CD4-positive, CD25-positive, alpha-beta regulatory T cell (primary cell): Measurements from ENCODE around the gene COPZ1. TPM values are rescaled to one million over a fixed set of nuclear protein-coding genes. Genes with fewer than 3 reads are reported as not detected.
A peak's percentile ranks its signal among the peaks of the same experiment; 100 is the strongest.

Experiments used
- ATAC-seq, 2 donors: fragments of 150-1000 bp; cut with Tn5 transposase; one replicate each; pipeline ENCODE4 v1.10.0; 2021; ENCODE audit warnings: low read depth in 2 of 2, moderate number of reproducible peaks in 2 of 2, moderate library complexity in 1 of 2
- DNase-seq, 3 donors: peaks; one replicate each; pipeline versions ENCODE4 v3.0.0 to v3.0.0-alpha.2; 2012 to 2022; ENCODE audit warnings: mixed read lengths in 1 of 3
- H3K27ac ChIP-seq: one replicate; pipeline ENCODE4 v1.7.0; 2013; ENCODE audit warnings: mild to moderate bottlenecking, low read length; ENCODE audit not compliant: insufficient read depth, poor library complexity, severe bottlenecking
- H3K27me3 ChIP-seq: one replicate; pipeline ENCODE4 v1.7.0; 2013; ENCODE audit warnings: low read length; ENCODE audit not compliant: control insufficient read depth, insufficient read depth
- H3K36me3 ChIP-seq: one replicate; pipeline ENCODE4 v1.7.0; 2013; ENCODE audit warnings: mild to moderate bottlenecking, low read length, moderate library complexity; ENCODE audit not compliant: control insufficient read depth, insufficient read depth
- H3K4me1 ChIP-seq: 2 replicates; pipeline ENCODE4 v1.7.0; 2013; ENCODE audit warnings: mild to moderate bottlenecking, low read length; ENCODE audit not compliant: insufficient read depth, control insufficient read depth, poor library complexity, severe bottlenecking
- H3K4me3 ChIP-seq: one replicate; pipeline ENCODE4 v1.7.0; 2013; ENCODE audit warnings: low read depth, mild to moderate bottlenecking, low read length, moderate library complexity
- H3K9me3 ChIP-seq, 2 experiments: 1 replicate in 1 of 2; 2 replicates in 1 of 2; pipeline ENCODE4 v1.7.0; 2013; ENCODE audit warnings: low read length in 2 of 2, mild to moderate bottlenecking in 1 of 2, moderate library complexity in 1 of 2; ENCODE audit not compliant: control insufficient read depth in 2 of 2
- H3K27ac Mint-ChIP-seq, 3 donors: one replicate each; pipeline ENCODE4 v1.8.0; 2020 to 2022; ENCODE audit warnings: mild to moderate bottlenecking in 3 of 3, mixed read lengths in 3 of 3, moderate library complexity in 2 of 3
- H3K27me3 Mint-ChIP-seq: one replicate; pipeline ENCODE4 v1.8.0; 2022; ENCODE audit warnings: mild to moderate bottlenecking, mixed read lengths
- H3K36me3 Mint-ChIP-seq: one replicate; pipeline ENCODE4 v1.8.0; 2020; ENCODE audit warnings: mixed read lengths
- H3K4me1 Mint-ChIP-seq, 4 donors: one replicate each; pipeline ENCODE4 v1.8.0; 2020 to 2022; ENCODE audit warnings: mixed read lengths in 4 of 4, mild to moderate bottlenecking in 1 of 4
- H3K4me3 Mint-ChIP-seq, 4 donors: one replicate each; pipeline ENCODE4 v1.8.0; 2020 to 2022; ENCODE audit warnings: mild to moderate bottlenecking in 4 of 4, mixed read lengths in 4 of 4, moderate library complexity in 3 of 4
- H3K9me3 Mint-ChIP-seq, 7 donors: one replicate each; pipeline ENCODE4 v1.8.0; 2020 to 2022; ENCODE audit warnings: mixed read lengths in 7 of 7, mild to moderate bottlenecking in 3 of 7, moderate library complexity in 2 of 7
- polyA plus RNA-seq, 4 donors: library from polyadenylated mRNA; unstranded; fragments of 300-500 nt; fragmentation: Illumina TruSeq; gene quantifications; one replicate each; pipeline ENCODE4 v1.2.3, GENCODE V29; 2021
- total RNA-seq: library from RNA; stranded (reverse); gene quantifications from one replicate; pipeline ENCODE4 v1.2.3, GENCODE V29; 2022

Gene COPZ1
- total and polyA plus RNA-seq, 5 donors from 2014 or later, result 65.3 to 213 (median 154) TPM

- DNase-seq (no peak), ATAC-seq (no peak)
- Histone ChIP-seq H3K27ac (no peak overlapping the region), H3K36me3 (peaks cover 54% of the 10 kb centered on the region), H3K4me3 (no peak overlapping the region), H3K27me3 (no peaks in the 10 kb centered on the region), H3K4me1 (peaks cover 38% of the 10 kb centered on the region), H3K9me3 (no peaks in the 10 kb centered on the region)
- H3K27ac Mint-ChIP-seq, result peak overlapping the region in 1 of 3 donors; percentile 79
- H3K9me3 Mint-ChIP-seq, result peaks cover 0 to 2% (median 0%) of the 10 kb centered on the region in 7 donors
- peaks cover 50% of the 10 kb centered on the region for H3K36me3 Mint-ChIP-seq
- peak overlapping the region in 1 of 4 donors; percentile 47 for H3K4me3 Mint-ChIP-seq
- H3K4me1 Mint-ChIP-seq, result peaks cover 10 to 38% (median 24%) of the 10 kb centered on the region in 4 donors
- no peaks in the 10 kb centered on the region for H3K27me3 Mint-ChIP-seq
Observed at GRCh38 chr12:54287261-54288157, 37.4 kb upstream of the COPZ1 start.

- Histone ChIP-seq H3K27ac (no peak overlapping the region), H3K36me3 (peaks cover 13% of the 10 kb centered on the region)
- no peak overlapping the region for H3K27ac Mint-ChIP-seq
Observed at GRCh38 chr12:54292083-54292930, 32.6 kb upstream of the COPZ1 start.

GRCh38 chr12:54292931-54293241 is 32.0 kb upstream of the COPZ1 start:
- H3K9me3 Mint-ChIP-seq, result no peaks in the 10 kb centered on the region
- no peak overlapping the region for H3K4me3 ChIP-seq
- peaks cover 0 to 5% (median 3%) of the 10 kb centered on the region in 4 donors for H3K4me1 Mint-ChIP-seq
- no peak overlapping the region for H3K27ac Mint-ChIP-seq
- H3K36me3 Mint-ChIP-seq, result peaks cover 3% of the 10 kb centered on the region
- H3K27ac ChIP-seq, result no peak overlapping the region
- DNase-seq, result no peak
- H3K4me1 ChIP-seq, result peaks cover 3% of the 10 kb centered on the region
- no peak for ATAC-seq
- H3K27me3 ChIP-seq, result peaks cover 4% of the 10 kb centered on the region
- peaks cover 16% of the 10 kb centered on the region for H3K27me3 Mint-ChIP-seq
- H3K9me3 ChIP-seq, result no peaks in the 10 kb centered on the region
- H3K4me3 Mint-ChIP-seq, result no peak overlapping the region
- peaks cover 7% of the 10 kb centered on the region for H3K36me3 ChIP-seq

More at GRCh38 chr12:54292083-54292930, 32.6 kb upstream of the COPZ1 start:
- Mint-ChIP-seq H3K36me3 (peaks cover 4% of the 10 kb centered on the region), H3K4me3 (no peak overlapping the region), H3K27me3 (peaks cover 13% of the 10 kb centered on the region), H3K9me3 (no peaks in the 10 kb centered on the region), H3K4me1 (peaks cover 0 to 3% (median under 1%) of the 10 kb centered on the region in 4 donors)
- no peak for DNase-seq
- H3K4me1 ChIP-seq, result no peaks in the 10 kb centered on the region
- ATAC-seq, result no peak
- no peak overlapping the region for H3K4me3 ChIP-seq
- no peaks in the 10 kb centered on the region for H3K9me3 ChIP-seq
- H3K27me3 ChIP-seq, result no peaks in the 10 kb centered on the region

GRCh38 chr12:54294152-54294952 is 30.6 kb upstream of the COPZ1 start:
- peaks cover 30% of the 10 kb centered on the region for H3K27me3 Mint-ChIP-seq
- peak; percentile 32 to 64 for ATAC-seq
- H3K27ac Mint-ChIP-seq, result no peak overlapping the region

GRCh38 chr12:54294953-54295566 is 29.9 kb upstream of the COPZ1 start:
- Mint-ChIP-seq H3K36me3 (no peaks in the 10 kb centered on the region), H3K9me3 (no peaks in the 10 kb centered on the region), H3K4me3 (no peak overlapping the region), H3K27me3 (peaks cover 37% of the 10 kb centered on the region), H3K4me1 (peaks cover 0 to 8% (median 4%) of the 10 kb centered on the region in 4 donors), H3K27ac (no peak overlapping the region)
- Histone ChIP-seq H3K27ac (no peak overlapping the region), H3K27me3 (peaks cover 18% of the 10 kb centered on the region), H3K36me3 (no peaks in the 10 kb centered on the region), H3K4me3 (no peak overlapping the region), H3K4me1 (peaks cover 5% of the 10 kb centered on the region), H3K9me3 (no peaks in the 10 kb centered on the region)
- ATAC-seq, result no peak
- no peak for DNase-seq

More at GRCh38 chr12:54294152-54294952, 30.6 kb upstream of the COPZ1 start:
- Mint-ChIP-seq H3K36me3 (no peaks in the 10 kb centered on the region), H3K9me3 (no peaks in the 10 kb centered on the region), H3K4me1 (peaks cover 0 to 8% (median 4%) of the 10 kb centered on the region in 4 donors), H3K4me3 (no peak overlapping the region)
- Histone ChIP-seq H3K27me3 (peaks cover 12% of the 10 kb centered on the region), H3K9me3 (no peaks in the 10 kb centered on the region), H3K36me3 (peaks cover 2% of the 10 kb centered on the region), H3K4me1 (peaks cover 5% of the 10 kb centered on the region), H3K27ac (no peak overlapping the region), H3K4me3 (no peak overlapping the region)
- DNase-seq, result peak; percentile 27 to 63 (median 42)

- H3K27ac ChIP-seq, result no peak overlapping the region
- Mint-ChIP-seq H3K36me3 (no peaks in the 10 kb centered on the region), H3K4me3 (no peak overlapping the region), H3K4me1 (peaks cover 0 to 19% (median 4%) of the 10 kb centered on the region in 4 donors), H3K27ac (peak overlapping the region in 1 of 3 donors; percentile 67), H3K9me3 (no peaks in the 10 kb centered on the region), H3K27me3 (peaks cover 52% of the 10 kb centered on the region)
- DNase-seq, result no peak
- H3K27me3 ChIP-seq, result peaks cover 28% of the 10 kb centered on the region
- no peak overlapping the region for H3K4me3 ChIP-seq
- no peaks in the 10 kb centered on the region for H3K36me3 ChIP-seq
- H3K4me1 ChIP-seq, result peaks cover 14% of the 10 kb centered on the region
- ATAC-seq, result no peak
- no peaks in the 10 kb centered on the region for H3K9me3 ChIP-seq
Observed at GRCh38 chr12:54296393-54297099, 28.4 kb upstream of the COPZ1 start.
